Neural cell (in vitro differentiated cells): ENCODE results near the gene UPK1B. TPM values are rescaled to one million over a fixed set of nuclear protein-coding genes. Genes with fewer than 3 reads are reported as not detected.

Experiments
- H2AFZ ChIP-seq: fragments of 200-600, 300-800 bp; sonication (generic), shearing (Covaris generic); 2 replicates; pipeline ENCODE4 v1.6.0; 2014; ENCODE audit warnings: low read depth, mild to moderate bottlenecking, antibody characterized with exemption, low read length, moderate library complexity
- H3F3A ChIP-seq: fragments of 200-600 bp; shearing (Covaris generic); 2 replicates; pipeline ENCODE4 v1.6.1; 2016; ENCODE audit warnings: mild to moderate bottlenecking, moderate library complexity, mixed read lengths, antibody characterized with exemption, low read length; ENCODE audit not compliant: insufficient read depth, poor library complexity, severe bottlenecking
- H3K27ac ChIP-seq: fragments of 200-600, 300-800 bp; sonication (generic), shearing (Covaris generic); 2 replicates; pipeline ENCODE4 v1.5.1; 2014; ENCODE audit warnings: mild to moderate bottlenecking, low read length, moderate library complexity
- H3K27me3 ChIP-seq: fragments of 300-800, 200-600 bp; sonication (generic), shearing (Covaris generic); 2 replicates; pipeline ENCODE4 v1.6.0; 2014; ENCODE audit warnings: mild to moderate bottlenecking, low read depth, low read length, moderate library complexity; ENCODE audit not compliant: insufficient read depth
- H3K36me3 ChIP-seq: fragments of 300-800, 200-600 bp; sonication (generic), shearing (Covaris generic); 2 replicates; pipeline ENCODE4 v1.5.1; 2014; ENCODE audit warnings: mild to moderate bottlenecking, antibody characterized with exemption, low read length, moderate library complexity; ENCODE audit not compliant: insufficient read depth
- H3K4me2 ChIP-seq: fragments of 300-800, 200-600 bp; sonication (generic), shearing (Covaris generic); 2 replicates; pipeline ENCODE4 v1.6.0; 2014; ENCODE audit warnings: mild to moderate bottlenecking, low read length
- H3K4me3 ChIP-seq: fragments of 300-800, 200-600 bp; sonication (generic), shearing (Covaris generic); 2 replicates; pipeline ENCODE4 v1.5.1; 2014; ENCODE audit warnings: mild to moderate bottlenecking, low read length, moderate library complexity
- H3K79me2 ChIP-seq: fragments of 200-600 bp; shearing (Covaris generic); replicated peaks from 2 replicates; pipeline ENCODE4 v1.6.0; 2014; ENCODE audit warnings: mild to moderate bottlenecking, low read length, moderate library complexity; ENCODE audit not compliant: insufficient read depth
- H3K9ac ChIP-seq: fragments of 300-800, 200-600 bp; sonication (generic), shearing (Covaris generic); 2 replicates; pipeline ENCODE4 v1.6.1; 2016; ENCODE audit warnings: mild to moderate bottlenecking, low read length, mixed read lengths
- H3K9me2 ChIP-seq: fragments of 200-600 bp; shearing (Covaris generic); 2 replicates; pipeline ENCODE4 v1.6.1; 2016; ENCODE audit warnings: mild to moderate bottlenecking, low read length, mixed read lengths; ENCODE audit not compliant: insufficient read depth
- H3K9me3 ChIP-seq: fragments of 200-600, 300-800 bp; sonication (generic), shearing (Covaris generic); 2 replicates; pipeline ENCODE4 v1.6.1; 2016; ENCODE audit warnings: mild to moderate bottlenecking, mixed run types, low read length, moderate library complexity, mixed read lengths
- H4K20me1 ChIP-seq: fragments of 200-600 bp; shearing (Covaris generic); 2 replicates; pipeline ENCODE4 v1.6.1; 2016; ENCODE audit warnings: mild to moderate bottlenecking, mixed run types; ENCODE audit not compliant: insufficient read depth
- EP300 ChIP-seq: fragments of 450-650 bp; conservative IDR thresholded peaks from 2 replicates; pipeline ENCODE4 v1.6.1; 2014; ENCODE audit warnings: antibody characterized with exemption, mild to moderate bottlenecking, moderate library complexity; ENCODE audit not compliant: poor library complexity, severe bottlenecking
- EZH2 ChIP-seq: fragments of 200-600, 300-800 bp; shearing (Covaris generic), sonication (generic); IDR thresholded peaks from 2 replicates; pipeline ENCODE4 v1.6.1; 2014; ENCODE audit warnings: antibody characterized with exemption, low read length, borderline replicate concordance, mild to moderate bottlenecking; ENCODE audit not compliant: insufficient read depth, poor library complexity, severe bottlenecking
- MXI1 ChIP-seq: fragments of 450-650 bp; conservative IDR thresholded peaks from 2 replicates; pipeline ENCODE4 v1.6.1; 2014; ENCODE audit warnings: antibody characterized with exemption, mild to moderate bottlenecking; ENCODE audit not compliant: poor library complexity, severe bottlenecking
- POLR2AphosphoS5 ChIP-seq: IDR thresholded peaks from 2 replicates; pipeline ENCODE4 v1.6.1; 2012
- RAD21 ChIP-seq: fragments of 450-650 bp; conservative IDR thresholded peaks from 2 replicates; pipeline ENCODE4 v1.6.1; 2014; ENCODE audit warnings: antibody characterized with exemption, mild to moderate bottlenecking, moderate library complexity
- SMC3 ChIP-seq: fragments of 450-650 bp; conservative IDR thresholded peaks from 2 replicates; pipeline ENCODE4 v1.6.1; 2014; ENCODE audit warnings: antibody characterized with exemption, mild to moderate bottlenecking, moderate library complexity; ENCODE audit not compliant: poor library complexity
- TAF1 ChIP-seq: IDR thresholded peaks from 2 replicates; pipeline ENCODE4 v1.6.1; 2012; ENCODE audit warnings: low read depth
- polyA plus RNA-seq: library from polyadenylated mRNA; depleted of rRNA; stranded (reverse); fragments of >200 nt; gene quantifications from 2 replicates; pipeline ENCODE4 v1.2.3, GENCODE V29; 2014
- TF ChIP-seq, protein P1 (sequence below): IDR thresholded peaks from 2 replicates; pipeline ENCODE4 v1.6.1; 2012; ENCODE audit warnings: borderline replicate concordance
- TF ChIP-seq, protein P2 (sequence below): fragments of 450-650 bp; IDR thresholded peaks from 2 replicates; pipeline ENCODE4 v1.5.1; 2014; ENCODE audit warnings: antibody characterized with exemption, mild to moderate bottlenecking, moderate library complexity; ENCODE audit not compliant: poor library complexity, severe bottlenecking

UPK1B gene
- polyA plus RNA-seq, 1 donor from 2014 or later, result not detected

DNA sequence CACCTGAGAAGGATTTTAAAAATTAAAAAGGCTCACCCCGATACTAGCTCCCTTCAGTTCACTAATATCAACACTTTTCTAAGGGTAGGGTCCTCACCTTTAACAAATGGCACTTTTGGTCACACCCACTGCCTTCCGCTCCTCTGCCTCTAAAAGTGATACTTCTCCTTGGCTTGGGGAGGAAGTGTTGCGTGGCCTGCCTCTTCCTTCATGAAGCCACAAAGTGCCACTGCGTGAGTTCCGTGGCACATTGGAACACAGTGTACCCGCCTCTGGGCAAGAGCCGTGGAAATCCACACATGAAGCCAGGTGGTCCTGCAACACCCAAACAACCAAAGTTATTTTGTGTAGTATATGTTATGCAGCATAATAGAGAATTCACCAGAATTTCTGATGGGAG is 63.4 kb downstream of the UPK1B start:
- no peaks in the 10 kb centered on the region for H4K20me1 ChIP-seq
- TF ChIP-seq, protein P1, sequence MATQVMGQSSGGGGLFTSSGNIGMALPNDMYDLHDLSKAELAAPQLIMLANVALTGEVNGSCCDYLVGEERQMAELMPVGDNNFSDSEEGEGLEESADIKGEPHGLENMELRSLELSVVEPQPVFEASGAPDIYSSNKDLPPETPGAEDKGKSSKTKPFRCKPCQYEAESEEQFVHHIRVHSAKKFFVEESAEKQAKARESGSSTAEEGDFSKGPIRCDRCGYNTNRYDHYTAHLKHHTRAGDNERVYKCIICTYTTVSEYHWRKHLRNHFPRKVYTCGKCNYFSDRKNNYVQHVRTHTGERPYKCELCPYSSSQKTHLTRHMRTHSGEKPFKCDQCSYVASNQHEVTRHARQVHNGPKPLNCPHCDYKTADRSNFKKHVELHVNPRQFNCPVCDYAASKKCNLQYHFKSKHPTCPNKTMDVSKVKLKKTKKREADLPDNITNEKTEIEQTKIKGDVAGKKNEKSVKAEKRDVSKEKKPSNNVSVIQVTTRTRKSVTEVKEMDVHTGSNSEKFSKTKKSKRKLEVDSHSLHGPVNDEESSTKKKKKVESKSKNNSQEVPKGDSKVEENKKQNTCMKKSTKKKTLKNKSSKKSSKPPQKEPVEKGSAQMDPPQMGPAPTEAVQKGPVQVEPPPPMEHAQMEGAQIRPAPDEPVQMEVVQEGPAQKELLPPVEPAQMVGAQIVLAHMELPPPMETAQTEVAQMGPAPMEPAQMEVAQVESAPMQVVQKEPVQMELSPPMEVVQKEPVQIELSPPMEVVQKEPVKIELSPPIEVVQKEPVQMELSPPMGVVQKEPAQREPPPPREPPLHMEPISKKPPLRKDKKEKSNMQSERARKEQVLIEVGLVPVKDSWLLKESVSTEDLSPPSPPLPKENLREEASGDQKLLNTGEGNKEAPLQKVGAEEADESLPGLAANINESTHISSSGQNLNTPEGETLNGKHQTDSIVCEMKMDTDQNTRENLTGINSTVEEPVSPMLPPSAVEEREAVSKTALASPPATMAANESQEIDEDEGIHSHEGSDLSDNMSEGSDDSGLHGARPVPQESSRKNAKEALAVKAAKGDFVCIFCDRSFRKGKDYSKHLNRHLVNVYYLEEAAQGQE, result no peak
- no peak for TF ChIP-seq SMC3
- no peak for TF ChIP-seq EZH2
- no peak for TF ChIP-seq POLR2AphosphoS5
- no peak for TF ChIP-seq RAD21
- no peak for TF ChIP-seq EP300
- TF ChIP-seq MXI1, result no peak
- no peak for TF ChIP-seq TAF1
- no peak overlapping the region for H3K9ac ChIP-seq
- H3K36me3 ChIP-seq, result no peaks in the 10 kb centered on the region
- H3K9me3 ChIP-seq, result no peaks in the 10 kb centered on the region
- H3K9me2 ChIP-seq, result no peaks in the 10 kb centered on the region
- no peak overlapping the region for H3K4me3 ChIP-seq
- H3K27me3 ChIP-seq, result no peaks in the 10 kb centered on the region
- no peaks in the 10 kb centered on the region for H3F3A ChIP-seq
- H2AFZ ChIP-seq, result no peak overlapping the region
- no peak overlapping the region for H3K27ac ChIP-seq
- H3K4me2 ChIP-seq, result no peak overlapping the region
- no peaks in the 10 kb centered on the region for H3K79me2 ChIP-seq

DNA sequence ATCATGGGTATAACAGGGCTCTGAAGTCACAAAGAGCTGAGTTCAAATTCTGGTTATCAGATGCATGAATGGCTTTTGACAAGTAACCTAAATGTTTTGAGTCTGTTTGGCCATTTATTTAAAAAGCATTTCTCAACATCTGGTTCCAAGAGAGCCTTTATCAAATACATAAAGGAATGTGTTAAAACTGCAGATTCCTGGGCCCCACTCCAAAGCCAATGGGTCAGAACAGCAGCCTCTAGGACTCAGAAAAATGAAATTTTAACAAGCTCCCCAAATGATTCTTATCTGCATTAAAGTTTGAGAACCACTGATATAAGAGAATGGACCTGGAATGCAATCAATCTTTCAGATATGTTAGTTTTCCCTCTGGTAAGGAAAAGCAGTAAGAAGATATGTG is 63.9 kb downstream of the UPK1B start:
- Histone ChIP-seq H3K9me3 (no peaks in the 10 kb centered on the region), H3K27ac (no peak overlapping the region), H3K9me2 (no peaks in the 10 kb centered on the region), H3F3A (no peaks in the 10 kb centered on the region), H3K9ac (no peak overlapping the region), H2AFZ (no peak overlapping the region), H3K4me3 (no peak overlapping the region), H4K20me1 (no peaks in the 10 kb centered on the region), H3K27me3 (no peaks in the 10 kb centered on the region), H3K79me2 (no peaks in the 10 kb centered on the region), H3K36me3 (no peaks in the 10 kb centered on the region), H3K4me2 (no peak overlapping the region)
- TF ChIP-seq, protein P1, result no peak
- no peak for TF ChIP-seq EZH2
- TF ChIP-seq, protein P2, sequence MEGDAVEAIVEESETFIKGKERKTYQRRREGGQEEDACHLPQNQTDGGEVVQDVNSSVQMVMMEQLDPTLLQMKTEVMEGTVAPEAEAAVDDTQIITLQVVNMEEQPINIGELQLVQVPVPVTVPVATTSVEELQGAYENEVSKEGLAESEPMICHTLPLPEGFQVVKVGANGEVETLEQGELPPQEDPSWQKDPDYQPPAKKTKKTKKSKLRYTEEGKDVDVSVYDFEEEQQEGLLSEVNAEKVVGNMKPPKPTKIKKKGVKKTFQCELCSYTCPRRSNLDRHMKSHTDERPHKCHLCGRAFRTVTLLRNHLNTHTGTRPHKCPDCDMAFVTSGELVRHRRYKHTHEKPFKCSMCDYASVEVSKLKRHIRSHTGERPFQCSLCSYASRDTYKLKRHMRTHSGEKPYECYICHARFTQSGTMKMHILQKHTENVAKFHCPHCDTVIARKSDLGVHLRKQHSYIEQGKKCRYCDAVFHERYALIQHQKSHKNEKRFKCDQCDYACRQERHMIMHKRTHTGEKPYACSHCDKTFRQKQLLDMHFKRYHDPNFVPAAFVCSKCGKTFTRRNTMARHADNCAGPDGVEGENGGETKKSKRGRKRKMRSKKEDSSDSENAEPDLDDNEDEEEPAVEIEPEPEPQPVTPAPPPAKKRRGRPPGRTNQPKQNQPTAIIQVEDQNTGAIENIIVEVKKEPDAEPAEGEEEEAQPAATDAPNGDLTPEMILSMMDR, result no peak
- no peak for TF ChIP-seq TAF1
- TF ChIP-seq POLR2AphosphoS5, result no peak
- TF ChIP-seq RAD21, result no peak
- no peak for TF ChIP-seq SMC3
- no peak for TF ChIP-seq EP300
- TF ChIP-seq MXI1, result no peak
